RWPE1 (cell line): ENCODE data around the gene TPSB2.

ENCODE experiments used
- CTCF ChIA-PET: fragments of 350-600 bp; sonication (Branson Sonifier 250); formaldehyde crosslinking; extraction: SDS; loops from one replicate; lab custom pipeline; 2021; lab: Yijun Ruan, JAX
- POLR2A ChIA-PET: fragments of 400-600 bp; formaldehyde crosslinking; extraction: SDS; loops from one replicate; lab custom pipeline; 2020; ENCODE audit warnings: antibody characterized with exemption; ENCODE audit not compliant: low non-redundant PET; lab: Yijun Ruan, JAX
- DNase-seq: peaks from one replicate; pipeline ENCODE4 v3.0.0; 2012; ENCODE audit warnings: low spot score
- H3K27ac ChIP-seq: fragments of 450-650 bp; 2 replicates; pipeline ENCODE4 v1.5.1; 2017
- TF ChIP-seq, protein P1 (sequence below): fragments of 450-650 bp; conservative IDR thresholded peaks from 2 replicates; pipeline ENCODE4 v1.5.1; 2017; ENCODE audit warnings: low read depth, mild to moderate bottlenecking

Gene TPSB2

DNA sequence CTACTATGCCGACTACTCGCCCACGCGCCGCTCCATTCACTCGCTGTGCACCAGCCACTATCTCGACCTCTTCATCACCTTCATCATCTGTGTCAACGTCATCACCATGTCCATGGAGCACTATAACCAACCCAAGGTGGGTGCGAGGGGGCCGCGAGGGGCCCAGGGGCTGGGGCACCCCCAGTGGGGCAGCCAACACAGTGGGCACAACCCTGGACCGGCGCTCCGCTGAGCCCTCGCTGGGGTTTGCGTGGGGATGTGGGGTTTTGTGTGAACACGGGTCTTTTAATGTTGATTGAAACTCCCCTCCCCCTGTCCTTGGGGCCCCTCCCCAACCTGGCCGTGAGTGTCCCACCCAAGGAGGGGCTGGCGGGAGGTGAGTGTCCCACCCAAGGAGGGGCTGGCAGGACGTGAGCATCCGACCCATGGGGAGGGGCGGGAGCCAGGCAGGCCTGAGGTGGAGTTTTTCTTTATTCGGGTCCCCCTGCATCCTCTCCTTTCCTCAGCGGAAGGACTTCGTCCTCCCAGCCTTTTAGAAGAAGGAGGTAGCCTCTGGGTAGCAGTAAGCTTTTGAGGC lies 16.1 kb downstream of the TPSB2 start:
- H3K27ac ChIP-seq, result no peak overlapping the region
- no peak for DNase-seq
- POLR2A ChIA-PET, result no interaction called here
- TF ChIP-seq, protein P1, sequence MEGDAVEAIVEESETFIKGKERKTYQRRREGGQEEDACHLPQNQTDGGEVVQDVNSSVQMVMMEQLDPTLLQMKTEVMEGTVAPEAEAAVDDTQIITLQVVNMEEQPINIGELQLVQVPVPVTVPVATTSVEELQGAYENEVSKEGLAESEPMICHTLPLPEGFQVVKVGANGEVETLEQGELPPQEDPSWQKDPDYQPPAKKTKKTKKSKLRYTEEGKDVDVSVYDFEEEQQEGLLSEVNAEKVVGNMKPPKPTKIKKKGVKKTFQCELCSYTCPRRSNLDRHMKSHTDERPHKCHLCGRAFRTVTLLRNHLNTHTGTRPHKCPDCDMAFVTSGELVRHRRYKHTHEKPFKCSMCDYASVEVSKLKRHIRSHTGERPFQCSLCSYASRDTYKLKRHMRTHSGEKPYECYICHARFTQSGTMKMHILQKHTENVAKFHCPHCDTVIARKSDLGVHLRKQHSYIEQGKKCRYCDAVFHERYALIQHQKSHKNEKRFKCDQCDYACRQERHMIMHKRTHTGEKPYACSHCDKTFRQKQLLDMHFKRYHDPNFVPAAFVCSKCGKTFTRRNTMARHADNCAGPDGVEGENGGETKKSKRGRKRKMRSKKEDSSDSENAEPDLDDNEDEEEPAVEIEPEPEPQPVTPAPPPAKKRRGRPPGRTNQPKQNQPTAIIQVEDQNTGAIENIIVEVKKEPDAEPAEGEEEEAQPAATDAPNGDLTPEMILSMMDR, result no peak
- CTCF ChIA-PET, result no interaction called here

DNA sequence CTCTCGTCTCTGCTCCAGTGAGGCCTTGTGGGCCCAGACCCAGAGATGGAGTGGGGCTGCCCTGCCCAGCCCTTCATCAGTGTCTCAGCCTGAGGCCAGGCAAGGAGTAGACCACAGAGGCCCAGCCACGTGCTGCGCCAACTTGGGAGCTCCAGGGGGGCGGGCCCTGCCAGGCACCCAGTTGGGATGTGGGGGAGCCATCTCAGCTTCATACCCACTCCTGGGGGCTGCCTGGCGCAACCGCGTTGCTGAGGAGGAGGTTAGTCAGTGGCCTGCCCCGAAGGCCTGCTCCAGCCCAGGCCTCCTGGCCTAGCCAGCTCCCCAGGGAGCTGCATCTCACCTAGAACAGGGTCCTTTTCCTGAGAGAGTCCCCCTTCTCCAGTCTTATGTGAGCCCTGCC lies 16.8 kb downstream of the TPSB2 start:
- ChIA-PET CTCF (no interaction called here), POLR2A (no interaction called here)
- no peak overlapping the region for H3K27ac ChIP-seq
- no peak for DNase-seq
- TF ChIP-seq, protein P1, result no peak

DNA sequence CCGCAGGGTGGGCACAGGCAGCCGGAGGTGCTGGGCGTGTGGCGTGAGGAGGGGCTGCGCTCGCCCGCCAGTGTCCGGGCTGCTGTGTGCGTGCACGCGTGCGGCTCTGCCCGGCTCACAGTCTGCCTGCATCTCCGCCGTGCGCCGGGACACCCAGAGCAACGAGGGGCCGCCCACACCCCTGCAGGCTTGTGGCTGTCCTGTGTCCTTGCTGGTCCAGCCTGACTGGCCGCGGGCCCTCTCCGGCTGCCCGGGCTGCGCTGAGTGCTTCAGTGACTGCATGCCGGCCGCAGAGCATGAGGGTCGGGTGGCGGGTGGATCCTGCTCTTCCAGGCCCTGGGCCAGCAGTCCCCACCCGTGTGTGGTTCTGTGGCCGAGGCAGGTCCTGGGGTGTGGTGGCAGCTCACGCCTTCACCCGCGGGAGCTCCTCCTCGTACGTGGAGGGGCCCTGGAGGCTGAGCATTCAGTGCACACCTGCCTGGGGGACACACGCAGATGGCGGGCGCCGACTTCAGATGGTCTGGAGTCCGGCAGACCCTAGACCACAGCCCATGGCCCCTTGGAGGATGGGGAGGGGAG lies 17.3 kb downstream of the TPSB2 start:
- POLR2A ChIA-PET, result no interaction called here
- TF ChIP-seq, protein P1, result no peak
- no peak overlapping the region for H3K27ac ChIP-seq
- DNase-seq, result no peak
- CTCF ChIA-PET, result no interaction called here

DNA sequence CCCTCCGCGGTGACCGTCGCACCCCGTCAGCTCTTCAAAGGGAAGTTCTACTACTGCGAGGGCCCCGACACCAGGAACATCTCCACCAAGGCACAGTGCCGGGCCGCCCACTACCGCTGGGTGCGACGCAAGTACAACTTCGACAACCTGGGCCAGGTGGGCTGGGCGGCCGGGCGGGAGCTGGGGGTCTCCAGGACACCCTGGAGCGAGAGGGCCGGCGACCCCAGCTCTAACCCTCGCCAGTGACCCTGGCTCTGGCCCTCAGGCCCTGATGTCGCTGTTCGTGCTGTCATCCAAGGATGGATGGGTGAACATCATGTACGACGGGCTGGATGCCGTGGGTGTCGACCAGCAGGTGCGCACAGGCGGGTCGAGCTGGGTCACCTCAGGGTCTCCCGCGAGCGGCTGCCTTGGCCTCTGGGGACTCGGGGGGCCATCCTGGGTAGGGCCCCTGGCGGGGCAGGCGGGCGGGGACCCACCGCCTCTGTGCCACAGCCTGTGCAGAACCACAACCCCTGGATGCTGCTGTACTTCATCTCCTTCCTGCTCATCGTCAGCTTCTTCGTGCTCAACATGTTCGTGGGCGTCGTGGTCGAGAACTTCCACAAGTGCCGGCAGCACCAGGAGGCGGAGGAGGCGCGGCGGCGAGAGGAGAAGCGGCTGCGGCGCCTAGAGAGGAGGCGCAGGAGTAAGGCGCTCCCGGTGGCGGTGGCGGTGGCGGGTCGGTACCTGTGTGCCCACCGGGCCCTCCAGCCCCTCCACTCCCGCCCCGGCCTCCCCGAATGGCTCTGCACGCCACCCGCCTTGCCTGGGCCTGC lies 18.3 kb downstream of the TPSB2 start:
- DNase-seq, result no peak
- no peak overlapping the region for H3K27ac ChIP-seq
- POLR2A ChIA-PET, result no interaction called here
- TF ChIP-seq, protein P1, result no peak
- CTCF ChIA-PET, result no interaction called here

DNA sequence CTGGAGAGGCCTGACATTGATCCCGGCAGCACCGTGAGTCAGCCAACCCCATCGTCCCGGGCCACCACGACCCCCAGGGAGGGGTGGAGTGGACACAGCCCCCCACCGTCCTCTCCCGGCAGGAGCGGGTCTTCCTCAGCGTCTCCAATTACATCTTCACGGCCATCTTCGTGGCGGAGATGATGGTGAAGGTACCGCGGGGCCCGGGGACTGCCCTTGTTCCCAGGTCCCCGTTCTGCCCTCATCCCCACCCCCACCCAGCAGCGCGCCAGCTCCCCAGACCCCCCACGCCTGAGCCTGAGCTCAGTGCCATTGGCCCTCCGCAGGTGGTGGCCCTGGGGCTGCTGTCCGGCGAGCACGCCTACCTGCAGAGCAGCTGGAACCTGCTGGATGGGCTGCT lies 19.5 kb downstream of the TPSB2 start:
- POLR2A ChIA-PET, result no interaction called here
- TF ChIP-seq, protein P1, result no peak
- no peak for DNase-seq
- CTCF ChIA-PET, result no interaction called here
- H3K27ac ChIP-seq, result no peak overlapping the region

DNA sequence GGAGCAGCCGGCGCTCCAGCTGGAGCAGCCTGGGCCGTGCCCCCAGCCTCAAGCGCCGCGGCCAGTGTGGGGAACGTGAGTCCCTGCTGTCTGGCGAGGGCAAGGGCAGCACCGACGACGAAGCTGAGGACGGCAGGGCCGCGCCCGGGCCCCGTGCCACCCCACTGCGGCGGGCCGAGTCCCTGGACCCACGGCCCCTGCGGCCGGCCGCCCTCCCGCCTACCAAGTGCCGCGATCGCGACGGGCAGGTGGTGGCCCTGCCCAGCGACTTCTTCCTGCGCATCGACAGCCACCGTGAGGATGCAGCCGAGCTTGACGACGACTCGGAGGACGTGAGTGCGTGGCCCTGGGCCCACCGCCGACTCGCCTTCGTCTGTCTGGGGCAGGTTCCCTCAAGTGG lies 20.9 kb downstream of the TPSB2 start:
- POLR2A ChIA-PET, result no interaction called here
- TF ChIP-seq, protein P1, result no peak
- H3K27ac ChIP-seq, result no peak overlapping the region
- no peak for DNase-seq
- CTCF ChIA-PET, result interaction anchor here (1.1 kb wide), 1 partner anchor 103 kb away, joined by 3 read pairs; no protein-coding TSS in a partner anchor
